Neural crest cell (in vitro differentiated cells): Measurements from ENCODE around the gene KCNG4. TPM values are rescaled to one million over a fixed set of nuclear protein-coding genes. Genes with fewer than 3 reads are reported as not detected.
A peak's percentile ranks its signal among the peaks of the same experiment; 100 is the strongest.

Experiments
- DNase-seq: peaks from one replicate; pipeline ENCODE4 v3.0.0; 2021; ENCODE audit warnings: low read depth, mixed read lengths, low spot score
- H3K27ac Mint-ChIP-seq: one replicate; pipeline ENCODE4 v1.8.0; 2021; ENCODE audit warnings: mild to moderate bottlenecking, mixed read lengths; ENCODE audit not compliant: unreplicated experiment
- H3K27me3 Mint-ChIP-seq: 2 replicates; pipeline ENCODE4 v1.8.0; 2021; ENCODE audit warnings: low read depth, mild to moderate bottlenecking, mixed read lengths
- H3K36me3 Mint-ChIP-seq: 2 replicates; pipeline ENCODE4 v1.8.0; 2021; ENCODE audit warnings: low read depth, mild to moderate bottlenecking, mixed read lengths
- H3K4me1 Mint-ChIP-seq: 2 replicates; pipeline ENCODE4 v1.8.0; 2021; ENCODE audit warnings: mixed read lengths
- H3K4me3 Mint-ChIP-seq: one replicate; pipeline ENCODE4 v1.8.0; 2021; ENCODE audit warnings: mild to moderate bottlenecking, mixed read lengths
- H3K9me3 Mint-ChIP-seq: 2 replicates; pipeline ENCODE4 v1.8.0; 2021; ENCODE audit warnings: mixed read lengths
- CTCF ChIP-seq: fragments of 200-600 bp; sonication (generic); conservative IDR thresholded peaks from 2 replicates; pipeline ENCODE4 v1.5.0; 2021; ENCODE audit warnings: antibody characterized with exemption, mild to moderate bottlenecking
- long read RNA-seq: library from polyadenylated mRNA; unstranded; transcript quantifications from one replicate; pipeline ENCODE4 v2.0.0, GENCODE V29; 2020
- total RNA-seq: library from RNA; stranded (reverse); gene quantifications from 2 replicates; pipeline ENCODE4 v1.2.1, GENCODE V29; 2021

Gene KCNG4
- total RNA-seq = not detected in 2 replicates
- long read RNA-seq = 0 reads

GRCh38 chr16:84239909-84240308, at the start of gene KCNG4:
Gene KCNG4 (minus strand): TSS chr16:84240012. CDS start chr16:84237485, 2,527 bp downstream.
- DNase-seq = no peak
- Mint-ChIP-seq H3K4me1 (peaks cover 9% of the 10 kb centered on the region), H3K27me3 (peaks cover 12% of the 10 kb centered on the region), H3K9me3 (no peaks in the 10 kb centered on the region), H3K27ac (no peak within 1 kb of the TSS), H3K4me3 (no peak within 1 kb of the TSS), H3K36me3 (no peaks in the 10 kb centered on the region)
- no peak for TF ChIP-seq CTCF

- Mint-ChIP-seq H3K4me3 (no peak overlapping the region), H3K27me3 (peaks cover 29% of the 10 kb centered on the region), H3K4me1 (peaks cover 22% of the 10 kb centered on the region), H3K27ac (no peak overlapping the region), H3K36me3 (no peaks in the 10 kb centered on the region), H3K9me3 (no peaks in the 10 kb centered on the region)
- TF ChIP-seq CTCF = no peak
- no peak for DNase-seq
Observed at GRCh38 chr16:84288902-84289301, 49.1 kb upstream of the KCNG4 start.

GRCh38 chr16:84286578-84287240, 46.9 kb upstream of the KCNG4 start:
- H3K4me3 Mint-ChIP-seq = no peak overlapping the region
- no peak overlapping the region for H3K27ac Mint-ChIP-seq
- H3K36me3 Mint-ChIP-seq = no peaks in the 10 kb centered on the region
- no peak for DNase-seq
- no peaks in the 10 kb centered on the region for H3K9me3 Mint-ChIP-seq
- peaks cover 25% of the 10 kb centered on the region for H3K27me3 Mint-ChIP-seq
- H3K4me1 Mint-ChIP-seq = peaks cover 29% of the 10 kb centered on the region
- no peak for TF ChIP-seq CTCF

GRCh38 chr16:84284154-84284722, 44.4 kb upstream of the KCNG4 start:
- peak; percentile 56 for DNase-seq
- no peak for TF ChIP-seq CTCF
- no peaks in the 10 kb centered on the region for H3K9me3 Mint-ChIP-seq
- H3K27ac Mint-ChIP-seq = peak overlapping the region; percentile 53
- peaks cover 28% of the 10 kb centered on the region for H3K4me1 Mint-ChIP-seq
- no peaks in the 10 kb centered on the region for H3K36me3 Mint-ChIP-seq
- peak overlapping the region; percentile 4 for H3K4me3 Mint-ChIP-seq
- H3K27me3 Mint-ChIP-seq = peaks cover 12% of the 10 kb centered on the region

- Mint-ChIP-seq H3K4me1 (peaks cover 35% of the 10 kb centered on the region), H3K27me3 (peaks cover 11% of the 10 kb centered on the region), H3K27ac (peak overlapping the region; percentile 53), H3K4me3 (peak overlapping the region; percentile 4), H3K9me3 (no peaks in the 10 kb centered on the region), H3K36me3 (no peaks in the 10 kb centered on the region)
- no peak for DNase-seq
- no peak for TF ChIP-seq CTCF
Observed at GRCh38 chr16:84283314-84284153, 43.7 kb upstream of the KCNG4 start.
